ENCODE results near the gene FAM181B. TPM values are rescaled to one million over a fixed set of nuclear protein-coding genes. Genes with fewer than 3 reads are reported as not detected.
A peak's percentile ranks its signal among the peaks of the same experiment; 100 is the strongest.

Gene FAM181B
- total RNA-seq, 1 donor from 2014 or later: not detected

GRCh38 chr11:82703226-82703625 is 30.4 kb downstream of the FAM181B start:
- TF ChIP-seq EZH2phosphoT487 (IDR thresholded peaks at IDR 0.05) (no peak), EZH2 (IDR thresholded peaks at IDR 0.05) (no peak), CTCF (IDR thresholded peaks at IDR 0.05) (no peak)
- no peak overlapping the region for H3K27ac Mint-ChIP-seq

GRCh38 chr11:82701847-82702520 is 31.7 kb downstream of the FAM181B start:
- H3K36me3 Mint-ChIP-seq: no peaks in the 10 kb centered on the region
- Histone ChIP-seq H2AFZ (replicated peaks) (no peak overlapping the region), H3K27ac (no peak overlapping the region), H3K79me2 (ENCODE audit: low read depth) (no peaks in the 10 kb centered on the region), H3K27me3 (no peaks in the 10 kb centered on the region), H4K20me1 (ENCODE audit: low read depth) (no peaks in the 10 kb centered on the region), H3F3A (ENCODE audit: low read depth) (no peaks in the 10 kb centered on the region), H3K4me1 (no peaks in the 10 kb centered on the region), H3K4me2 (no peak overlapping the region), H3K36me3 (no peaks in the 10 kb centered on the region), H3K9me3 (ENCODE audit: low read depth) (no peaks in the 10 kb centered on the region), H3K9ac (no peak overlapping the region), H3K4me3 (no peak overlapping the region)
- no peak overlapping the region for H3K27ac Mint-ChIP-seq
- H3K4me1 Mint-ChIP-seq: no peaks in the 10 kb centered on the region
- no peak for TF ChIP-seq EZH2phosphoT487 (IDR thresholded peaks at IDR 0.05)
- no peak for TF ChIP-seq EZH2 (IDR thresholded peaks at IDR 0.05)
- peak; percentile 96 for TF ChIP-seq CTCF (IDR thresholded peaks at IDR 0.05)
- H3K4me3 Mint-ChIP-seq: no peak overlapping the region
- peak; percentile 74 for DNase-seq (ENCODE audit: low spot score)
- H3K27me3 Mint-ChIP-seq (ENCODE audit: insufficient read depth, low read depth): peaks cover 5% of the 10 kb centered on the region
- H3K9me3 Mint-ChIP-seq: no peaks in the 10 kb centered on the region

More at GRCh38 chr11:82703226-82703625, 30.4 kb downstream of the FAM181B start:
- H3K36me3 ChIP-seq: no peaks in the 10 kb centered on the region
- no peaks in the 10 kb centered on the region for H3F3A ChIP-seq (ENCODE audit: low read depth)
- no peaks in the 10 kb centered on the region for H4K20me1 ChIP-seq (ENCODE audit: low read depth)
- H3K27me3 ChIP-seq: no peaks in the 10 kb centered on the region
- H3K27ac ChIP-seq: no peak overlapping the region
- no peaks in the 10 kb centered on the region for H3K4me1 ChIP-seq
- H3K9me3 ChIP-seq (ENCODE audit: low read depth): no peaks in the 10 kb centered on the region
- Mint-ChIP-seq H3K9me3 (no peaks in the 10 kb centered on the region), H3K27me3 (ENCODE audit: insufficient read depth, low read depth) (peaks cover 5% of the 10 kb centered on the region), H3K4me1 (no peaks in the 10 kb centered on the region), H3K4me3 (no peak overlapping the region), H3K36me3 (no peaks in the 10 kb centered on the region)
- no peak overlapping the region for H3K4me3 ChIP-seq
- no peak overlapping the region for H3K9ac ChIP-seq
- H3K79me2 ChIP-seq (ENCODE audit: low read depth): no peaks in the 10 kb centered on the region
- H2AFZ ChIP-seq (replicated peaks): no peak overlapping the region
- H3K4me2 ChIP-seq: no peak overlapping the region
- DNase-seq (ENCODE audit: low spot score): no peak

GRCh38 chr11:82698576-82699352 is 34.9 kb downstream of the FAM181B start:
- Mint-ChIP-seq H3K4me1 (no peaks in the 10 kb centered on the region), H3K9me3 (no peaks in the 10 kb centered on the region), H3K4me3 (no peak overlapping the region), H3K27me3 (ENCODE audit: insufficient read depth, low read depth) (peaks cover 5% of the 10 kb centered on the region), H3K36me3 (no peaks in the 10 kb centered on the region), H3K27ac (no peak overlapping the region)
- H3K9me3 ChIP-seq (ENCODE audit: low read depth): no peaks in the 10 kb centered on the region
- no peak overlapping the region for H2AFZ ChIP-seq (replicated peaks)
- H3K4me2 ChIP-seq: no peak overlapping the region
- TF ChIP-seq EZH2phosphoT487 (IDR thresholded peaks at IDR 0.05) (no peak), CTCF (IDR thresholded peaks at IDR 0.05) (no peak), EZH2 (IDR thresholded peaks at IDR 0.05) (no peak)
- H3K4me1 ChIP-seq: no peaks in the 10 kb centered on the region
- H3K4me3 ChIP-seq: no peak overlapping the region
- H3F3A ChIP-seq (ENCODE audit: low read depth): no peaks in the 10 kb centered on the region
- no peak overlapping the region for H3K9ac ChIP-seq
- H3K27ac ChIP-seq: no peak overlapping the region
- DNase-seq (ENCODE audit: low spot score): no peak
- H4K20me1 ChIP-seq (ENCODE audit: low read depth): no peaks in the 10 kb centered on the region
- H3K79me2 ChIP-seq (ENCODE audit: low read depth): no peaks in the 10 kb centered on the region
- no peaks in the 10 kb centered on the region for H3K27me3 ChIP-seq
- H3K36me3 ChIP-seq: no peaks in the 10 kb centered on the region

All from neural progenitor cell (in vitro differentiated cells).